Endothelial cell (in vitro differentiated cells): ENCODE data around the gene FGF19. TPM values are rescaled to one million over a fixed set of nuclear protein-coding genes. Genes with fewer than 3 reads are reported as not detected.

Experiments used
- DNase-seq: peaks from one replicate; pipeline ENCODE4 v3.0.0; 2021; ENCODE audit warnings: low spot score
- H3K27ac Mint-ChIP-seq: one replicate; pipeline ENCODE4 v1.8.0; 2021; ENCODE audit warnings: mixed read lengths, inconsistent platforms; ENCODE audit not compliant: unreplicated experiment
- H3K27me3 Mint-ChIP-seq: one replicate; pipeline ENCODE4 v1.8.0; 2021; ENCODE audit warnings: mild to moderate bottlenecking, moderate library complexity, mixed read lengths, inconsistent platforms; ENCODE audit not compliant: unreplicated experiment
- H3K36me3 Mint-ChIP-seq: one replicate; pipeline ENCODE4 v1.8.0; 2021; ENCODE audit warnings: mild to moderate bottlenecking, low read depth, mixed read lengths, inconsistent platforms; ENCODE audit not compliant: unreplicated experiment
- H3K4me1 Mint-ChIP-seq: one replicate; pipeline ENCODE4 v1.8.0; 2021; ENCODE audit warnings: mild to moderate bottlenecking, mixed read lengths, inconsistent platforms; ENCODE audit not compliant: unreplicated experiment
- H3K4me3 Mint-ChIP-seq: one replicate; pipeline ENCODE4 v1.8.0; 2021; ENCODE audit warnings: mild to moderate bottlenecking, mixed read lengths, inconsistent platforms; ENCODE audit not compliant: unreplicated experiment
- H3K9me3 Mint-ChIP-seq: one replicate; pipeline ENCODE4 v1.8.0; 2021; ENCODE audit warnings: mixed read lengths, inconsistent platforms; ENCODE audit not compliant: unreplicated experiment
- long read RNA-seq: library from polyadenylated mRNA; unstranded; transcript quantifications from one replicate; pipeline ENCODE4 v2.0.0, GENCODE V29; 2020; ENCODE audit not compliant: unreplicated experiment
- total RNA-seq: library from RNA; stranded (reverse); fragmentation: NEBNext Ultra II Directional; extraction: Animal tissue kit (Norgen Biotek cat#: 25700); gene quantifications from one replicate; pipeline ENCODE4 v1.2.1, GENCODE V29; 2021; ENCODE audit not compliant: unreplicated experiment
- TF ChIP-seq, protein P1 (sequence below): fragments of 200-600 bp; sonication (generic); IDR thresholded peaks from one replicate; pipeline ENCODE4 v1.5.0; 2021; ENCODE audit warnings: antibody characterized with exemption; ENCODE audit not compliant: unreplicated experiment

The FGF19 gene, protein sequence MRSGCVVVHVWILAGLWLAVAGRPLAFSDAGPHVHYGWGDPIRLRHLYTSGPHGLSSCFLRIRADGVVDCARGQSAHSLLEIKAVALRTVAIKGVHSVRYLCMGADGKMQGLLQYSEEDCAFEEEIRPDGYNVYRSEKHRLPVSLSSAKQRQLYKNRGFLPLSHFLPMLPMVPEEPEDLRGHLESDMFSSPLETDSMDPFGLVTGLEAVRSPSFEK
- total RNA-seq = not detected
- long read RNA-seq = 0 reads

DNA sequence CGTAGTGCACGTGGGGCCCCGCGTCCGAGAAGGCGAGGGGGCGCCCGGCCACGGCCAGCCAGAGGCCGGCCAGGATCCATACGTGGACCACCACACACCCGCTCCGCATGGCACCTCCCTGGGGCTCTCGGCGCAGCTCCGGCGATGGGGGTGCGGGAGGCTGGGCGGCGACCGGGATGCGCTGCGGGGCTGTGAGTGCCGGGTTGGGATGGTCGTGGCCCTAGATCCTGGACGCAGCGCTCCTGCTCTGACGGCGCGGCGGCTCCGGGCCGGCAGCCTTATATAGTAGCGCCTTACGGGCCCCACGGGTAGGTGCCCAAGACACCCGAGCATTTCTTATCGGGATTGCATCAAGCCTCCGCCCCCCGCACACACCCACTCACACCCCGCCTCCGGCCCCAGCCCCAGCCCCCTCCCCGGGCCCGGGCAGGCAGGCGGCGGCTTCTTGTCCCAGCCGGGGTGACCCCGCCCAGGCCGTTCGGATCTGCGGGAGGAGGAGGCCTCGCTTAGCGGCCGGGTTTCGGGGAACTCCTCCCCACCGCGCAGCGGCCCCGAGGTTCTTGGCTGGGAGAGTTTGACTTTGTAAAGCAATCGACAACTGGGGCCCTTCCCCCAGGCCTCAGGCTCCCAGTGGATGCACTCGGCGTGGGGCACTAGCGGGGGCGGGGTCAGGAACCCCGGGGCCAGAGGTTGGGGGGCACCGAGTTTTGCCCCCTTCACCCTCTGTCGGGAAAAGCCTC lies at the start of gene FGF19:
FGF19 (minus strand) TSS at position 255 of the 740 bp plus-strand sequence; CDS start at position 109, 146 bp downstream.
- TF ChIP-seq, protein P1, sequence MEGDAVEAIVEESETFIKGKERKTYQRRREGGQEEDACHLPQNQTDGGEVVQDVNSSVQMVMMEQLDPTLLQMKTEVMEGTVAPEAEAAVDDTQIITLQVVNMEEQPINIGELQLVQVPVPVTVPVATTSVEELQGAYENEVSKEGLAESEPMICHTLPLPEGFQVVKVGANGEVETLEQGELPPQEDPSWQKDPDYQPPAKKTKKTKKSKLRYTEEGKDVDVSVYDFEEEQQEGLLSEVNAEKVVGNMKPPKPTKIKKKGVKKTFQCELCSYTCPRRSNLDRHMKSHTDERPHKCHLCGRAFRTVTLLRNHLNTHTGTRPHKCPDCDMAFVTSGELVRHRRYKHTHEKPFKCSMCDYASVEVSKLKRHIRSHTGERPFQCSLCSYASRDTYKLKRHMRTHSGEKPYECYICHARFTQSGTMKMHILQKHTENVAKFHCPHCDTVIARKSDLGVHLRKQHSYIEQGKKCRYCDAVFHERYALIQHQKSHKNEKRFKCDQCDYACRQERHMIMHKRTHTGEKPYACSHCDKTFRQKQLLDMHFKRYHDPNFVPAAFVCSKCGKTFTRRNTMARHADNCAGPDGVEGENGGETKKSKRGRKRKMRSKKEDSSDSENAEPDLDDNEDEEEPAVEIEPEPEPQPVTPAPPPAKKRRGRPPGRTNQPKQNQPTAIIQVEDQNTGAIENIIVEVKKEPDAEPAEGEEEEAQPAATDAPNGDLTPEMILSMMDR = no peak
- no peaks in the 10 kb centered on the region for H3K36me3 Mint-ChIP-seq
- no peaks in the 10 kb centered on the region for H3K9me3 Mint-ChIP-seq
- H3K4me1 Mint-ChIP-seq = peaks cover 17% of the 10 kb centered on the region
- H3K27ac Mint-ChIP-seq = no peak within 1 kb of the TSS
- peak; percentile 30 for DNase-seq
- peak within 1 kb of the TSS; percentile 59 for H3K4me3 Mint-ChIP-seq
- H3K27me3 Mint-ChIP-seq = peaks cover 7% of the 10 kb centered on the region

DNA sequence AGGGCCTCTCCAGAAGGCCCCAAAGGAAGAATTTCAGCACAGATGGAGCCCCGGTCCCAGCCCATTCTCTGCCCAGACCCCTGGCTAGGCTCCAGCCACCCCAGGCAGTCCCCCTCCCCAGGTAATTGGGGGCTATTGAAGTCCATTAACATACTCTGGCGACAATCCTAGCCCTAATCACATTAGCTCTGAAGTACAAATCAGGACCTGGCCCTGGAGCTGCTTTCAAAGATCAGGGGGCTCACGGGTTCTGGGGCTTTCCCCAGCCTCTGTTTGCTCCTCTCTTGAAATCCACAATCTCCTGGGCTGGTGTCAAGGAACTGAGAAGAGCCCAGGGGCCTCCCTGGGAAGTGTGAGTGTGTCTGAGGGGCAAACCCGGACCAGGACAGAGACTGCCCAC lies 49.1 kb upstream of the FGF19 start:
- H3K27me3 Mint-ChIP-seq = peaks cover 3% of the 10 kb centered on the region
- H3K4me3 Mint-ChIP-seq = no peak overlapping the region
- no peak overlapping the region for H3K27ac Mint-ChIP-seq
- TF ChIP-seq, protein P1 = no peak
- no peak for DNase-seq
- H3K36me3 Mint-ChIP-seq = no peaks in the 10 kb centered on the region
- H3K4me1 Mint-ChIP-seq = no peaks in the 10 kb centered on the region
- no peaks in the 10 kb centered on the region for H3K9me3 Mint-ChIP-seq

DNA sequence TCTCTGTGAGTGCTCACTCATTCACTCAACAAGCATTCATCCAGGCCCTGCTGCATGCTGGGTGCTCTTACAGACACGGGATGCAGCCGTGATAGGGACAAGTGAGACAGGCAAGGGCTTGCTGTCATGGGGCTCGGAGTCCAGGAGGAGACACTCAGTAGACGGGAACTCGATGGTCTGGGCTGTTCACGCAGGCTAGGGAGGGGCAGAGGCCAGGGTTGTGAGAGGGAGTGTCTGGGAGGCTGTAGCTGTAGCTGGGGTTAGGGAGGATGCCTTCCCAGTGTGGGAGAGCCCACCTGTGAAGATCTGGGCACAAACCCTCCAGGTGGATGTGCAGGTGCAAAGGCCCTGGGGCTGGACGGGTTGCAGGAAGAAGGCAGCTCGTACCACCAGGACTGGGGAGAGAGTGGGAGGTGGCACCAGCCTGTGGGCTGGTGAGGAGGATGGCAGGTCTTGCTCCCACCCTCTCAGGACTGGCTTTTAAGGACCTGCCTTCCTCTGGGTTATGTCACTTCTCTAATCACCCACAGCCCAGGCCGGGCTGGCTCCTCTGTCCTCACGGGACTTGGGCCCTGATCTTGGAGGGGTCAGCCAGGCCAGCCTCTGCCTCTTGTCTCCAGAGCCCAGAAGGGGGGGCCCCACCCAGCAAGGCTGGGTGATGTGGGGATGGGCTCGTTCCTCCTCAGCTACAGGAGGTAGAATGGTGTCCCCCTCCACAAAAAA lies 47.2 kb upstream of the FGF19 start:
- Mint-ChIP-seq H3K27me3 (peaks cover 3% of the 10 kb centered on the region), H3K27ac (no peak overlapping the region), H3K4me3 (no peak overlapping the region), H3K9me3 (no peaks in the 10 kb centered on the region), H3K4me1 (no peaks in the 10 kb centered on the region), H3K36me3 (no peaks in the 10 kb centered on the region)
- DNase-seq = no peak
- TF ChIP-seq, protein P1 = no peak

DNA sequence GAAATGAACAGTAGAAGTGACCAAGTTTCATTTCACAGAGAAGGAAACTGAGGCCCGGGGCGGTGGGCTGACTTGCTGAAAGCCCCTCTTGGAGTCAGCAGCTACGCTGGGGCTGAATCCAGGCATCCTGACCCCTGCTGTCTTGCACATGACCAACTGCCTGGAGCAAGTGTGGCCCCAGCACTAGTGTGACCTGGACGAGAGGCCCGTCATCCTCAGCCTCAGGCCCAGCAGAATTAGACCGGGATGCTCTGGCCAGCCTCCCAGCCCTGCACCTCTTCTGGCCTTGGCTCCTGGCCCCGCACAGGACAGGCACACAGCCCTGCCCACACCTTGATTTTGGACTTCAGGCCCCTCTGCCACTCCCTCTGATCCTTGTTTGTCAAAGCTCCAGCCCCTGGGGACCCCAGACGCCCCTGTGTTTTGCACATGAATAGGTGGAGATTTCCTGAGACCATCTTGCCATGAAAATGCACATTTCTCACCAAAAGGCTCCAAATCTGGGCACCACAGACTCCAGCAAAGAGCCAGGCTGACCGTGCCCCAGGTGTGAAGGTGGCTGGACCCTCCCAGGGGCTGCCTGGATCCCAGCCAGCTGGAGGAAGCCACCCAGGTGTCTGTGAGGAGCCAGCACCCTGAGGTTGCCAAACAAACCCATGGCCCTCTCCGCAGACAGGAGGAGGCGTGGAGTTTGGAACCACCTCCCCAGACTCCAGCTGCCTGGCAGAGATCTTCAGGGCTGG lies 46.5 kb upstream of the FGF19 start:
- Mint-ChIP-seq H3K36me3 (no peaks in the 10 kb centered on the region), H3K4me1 (no peaks in the 10 kb centered on the region), H3K27me3 (peaks cover 3% of the 10 kb centered on the region), H3K9me3 (no peaks in the 10 kb centered on the region), H3K4me3 (no peak overlapping the region), H3K27ac (no peak overlapping the region)
- no peak for DNase-seq
- TF ChIP-seq, protein P1 = no peak
